ENCODE results near the gene LPCAT4. TPM values are rescaled to one million over a fixed set of nuclear protein-coding genes. Genes with fewer than 3 reads are reported as not detected.

Gene LPCAT4
- total and polyA plus RNA-seq, 2 donors (not counting 3 experiments of a cell fraction or from before 2014, with no cell fraction given), result 49.3 to 51.3 TPM

DNA sequence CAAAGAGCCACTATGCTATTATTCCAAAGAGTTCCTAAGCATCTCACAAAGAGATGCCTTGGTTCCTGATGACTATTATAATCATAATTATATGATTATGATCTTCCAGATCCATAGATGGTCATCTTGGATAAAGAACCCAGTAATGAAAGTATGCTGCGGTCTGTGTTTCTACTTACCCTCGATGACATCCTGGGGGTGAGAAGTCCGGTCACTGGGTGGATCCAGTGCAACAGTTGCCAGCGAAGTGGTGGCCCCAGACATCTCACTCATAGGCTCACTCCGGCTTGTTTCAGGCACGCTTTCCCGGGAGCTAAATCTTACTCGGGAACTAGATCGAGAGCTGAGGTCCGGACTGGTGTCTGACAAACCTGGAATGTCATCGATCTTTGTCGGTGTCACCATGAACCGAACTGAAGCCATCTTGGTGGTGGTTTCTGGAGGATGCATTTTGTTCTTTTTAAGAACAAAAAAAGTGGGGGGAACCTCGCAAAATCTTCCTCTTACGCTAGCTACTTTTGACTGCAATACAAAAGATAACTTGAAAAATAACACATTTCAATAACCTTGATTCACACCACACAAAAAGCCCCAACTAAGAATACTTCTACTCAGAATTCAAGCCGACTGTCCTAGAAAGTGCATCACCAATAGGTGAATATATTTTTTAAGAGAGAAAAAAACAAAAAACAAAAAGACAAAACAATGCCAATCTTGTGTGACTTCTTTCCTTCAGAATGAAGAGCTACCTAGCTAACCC is 30.6 kb downstream of the LPCAT4 start:
- H2AFZ ChIP-seq (ENCODE audit: low read depth, low read length), result no peak overlapping the region
- POLR2A ChIA-PET, result interaction anchor here (0.6 to 0.7 kb wide), 2 partner anchors 32 to 189 kb away, joined by 3 read pairs; no protein-coding TSS in a partner anchor
- CTCF ChIA-PET, result interaction anchor here (1.4 to 2.2 kb wide), 6 partner anchors 18 to 227 kb away, joined by 3 to 9 read pairs (median 8); partner anchors contain the start of genes GOLGA8A, KATNBL1 and LPCAT4

GRCh38 chr15:34335176-34336032 is 31.6 kb downstream of the LPCAT4 start:
- no peaks in the 10 kb centered on the region for H3K36me3 ChIP-seq (ENCODE audit: control insufficient read depth in 2 of 2, extremely low read depth in 1 of 2, insufficient read depth in 2 of 2, low read length in 2 of 2)
- FAIRE-seq (peak; percentile 67), DNase-seq (ENCODE audit: low read depth, low spot score) (peak; percentile 76)
- intact Hi-C loops (cut with micrococcal nuclease), result loop anchor here (2.0 kb wide), 1 partner anchor 95 kb away; no protein-coding TSS in a partner anchor
- no peaks in the 10 kb centered on the region for H4K20me1 ChIP-seq (replicated peaks; ENCODE audit: control insufficient read depth, extremely low read depth, insufficient read depth, low read length)
- peak; percentile 38 for TF ChIP-seq POLR2A (IDR thresholded peaks at IDR 0.05; ENCODE audit: low read depth, low read length)
- peak; percentile 56 for TF ChIP-seq JUN (IDR thresholded peaks at IDR 0.05; ENCODE audit: borderline replicate concordance, insufficient read depth, insufficient read length, low read depth)
- peak; percentile 82 for TF ChIP-seq FOS (IDR thresholded peaks at IDR 0.05; ENCODE audit: borderline replicate concordance, insufficient read depth, low read length)
- no peak for TF ChIP-seq MYC (IDR thresholded peaks at IDR 0.05; ENCODE audit: low read depth, low read length)
- TF ChIP-seq, protein P1, sequence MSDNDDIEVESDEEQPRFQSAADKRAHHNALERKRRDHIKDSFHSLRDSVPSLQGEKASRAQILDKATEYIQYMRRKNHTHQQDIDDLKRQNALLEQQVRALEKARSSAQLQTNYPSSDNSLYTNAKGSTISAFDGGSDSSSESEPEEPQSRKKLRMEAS (IDR thresholded peaks at IDR 0.05; ENCODE audit: insufficient read depth, insufficient read length), result no peak
- no peak for TF ChIP-seq POLR2AphosphoS5 (IDR thresholded peaks at IDR 0.05; ENCODE audit: insufficient read depth, low read depth, low read length)
- peak overlapping the region; percentile 99 for H3K4me2 ChIP-seq (ENCODE audit: insufficient read depth, low read length)
- H3K9me3 ChIP-seq (replicated peaks; ENCODE audit: control insufficient read depth, insufficient read depth, low read length), result no peaks in the 10 kb centered on the region
- peaks cover 37% of the 10 kb centered on the region for H3K4me1 ChIP-seq (ENCODE audit: control insufficient read depth, extremely low read depth, insufficient read depth, low read length)
- peak overlapping the region in 2 of 3 experiments; percentile 18 to 74 for H3K4me3 ChIP-seq (replicated peaks in 1 of 3; ENCODE audit: insufficient read depth in 1 of 3, low read depth in 1 of 3, low read length in 3 of 3)
- ChIA-PET POLR2A (interaction anchor here (0.7 kb wide), 1 partner anchor 188 kb away, joined by 3 read pairs; no protein-coding TSS in a partner anchor), CTCF (interaction anchor here (1.4 to 2.2 kb wide), 3 partner anchors 32 to 95 kb away, joined by 5 to 9 read pairs (median 8); partner anchors contain the start of gene LPCAT4)
- peak overlapping the region; percentile 34 for H2AFZ ChIP-seq (ENCODE audit: low read depth, low read length)
- H3K27ac ChIP-seq (ENCODE audit: insufficient read depth, low read depth, low read length), result peak overlapping the region; percentile 82
- peak overlapping the region; percentile 67 for H3K9ac ChIP-seq (replicated peaks; ENCODE audit: extremely low read depth, insufficient read depth, low read length)
- H3K9me1 ChIP-seq (replicated peaks; ENCODE audit: control insufficient read depth, extremely low read depth, insufficient read depth, low read length), result no peaks in the 10 kb centered on the region
- dilution Hi-C loops (cut with MboI; ENCODE audit: extremely low pct_ligation_motif_present, low sequenced_read_pairs), result no loop called here
- H3K27me3 ChIP-seq (ENCODE audit: control insufficient read depth in 2 of 2, insufficient read depth in 2 of 2, low read length in 2 of 2), result no peaks in the 10 kb centered on the region
- peaks cover 1% of the 10 kb centered on the region for H3K79me2 ChIP-seq (ENCODE audit: control insufficient read depth, insufficient read depth, low read length)
- TSS peak; percentile 9 for BruUV-seq (replicated peaks)

More for the DNA sequence above, 30.6 kb downstream of the LPCAT4 start:
- H3K9me1 ChIP-seq (replicated peaks; ENCODE audit: control insufficient read depth, extremely low read depth, insufficient read depth, low read length), result no peaks in the 10 kb centered on the region
- H3K4me3 ChIP-seq (replicated peaks in 1 of 3; ENCODE audit: insufficient read depth in 1 of 3, low read depth in 1 of 3, low read length in 3 of 3), result peak overlapping the region in 1 of 3 experiments; percentile 61
- dilution Hi-C loops (cut with MboI; ENCODE audit: extremely low pct_ligation_motif_present, low sequenced_read_pairs), result no loop called here
- H3K79me2 ChIP-seq (ENCODE audit: control insufficient read depth, insufficient read depth, low read length), result peaks cover 8% of the 10 kb centered on the region
- TF ChIP-seq GATA2 (IDR thresholded peaks at IDR 0.05; ENCODE audit: insufficient read depth, insufficient read length, low read depth, low read length) (no peak), FOS (IDR thresholded peaks at IDR 0.05; ENCODE audit: borderline replicate concordance, insufficient read depth, low read length) (no peak), MYC (IDR thresholded peaks at IDR 0.05; ENCODE audit: low read depth, low read length) (no peak)
- H3K36me3 ChIP-seq (ENCODE audit: control insufficient read depth in 2 of 2, extremely low read depth in 1 of 2, insufficient read depth in 2 of 2, low read length in 2 of 2), result peaks cover 0 to 2% of the 10 kb centered on the region in 2 experiments
- H3K27me3 ChIP-seq (ENCODE audit: control insufficient read depth in 2 of 2, insufficient read depth in 2 of 2, low read length in 2 of 2), result no peaks in the 10 kb centered on the region
- FAIRE-seq (no peak), DNase-seq (ENCODE audit: low read depth, low spot score) (no peak)
- H4K20me1 ChIP-seq (replicated peaks; ENCODE audit: control insufficient read depth, extremely low read depth, insufficient read depth, low read length), result no peaks in the 10 kb centered on the region
- H3K4me1 ChIP-seq (ENCODE audit: control insufficient read depth, extremely low read depth, insufficient read depth, low read length), result peaks cover 37% of the 10 kb centered on the region
- H3K27ac ChIP-seq (ENCODE audit: insufficient read depth, low read depth, low read length), result no peak overlapping the region
- peak overlapping the region; percentile 99 for H3K4me2 ChIP-seq (ENCODE audit: insufficient read depth, low read length)
- H3K9ac ChIP-seq (replicated peaks; ENCODE audit: extremely low read depth, insufficient read depth, low read length), result no peak overlapping the region
- intact Hi-C loops (cut with micrococcal nuclease), result no loop called here
- H3K9me3 ChIP-seq (replicated peaks; ENCODE audit: control insufficient read depth, insufficient read depth, low read length), result no peaks in the 10 kb centered on the region
- BruUV-seq (replicated peaks), result no TSS peak

Data from endothelial cell of umbilical vein (primary cell).